A549 treated with AZD9567 at 1 μM for 4 hours (cell line): Measurements from ENCODE around the gene RTL9. TPM values are rescaled to one million over a fixed set of nuclear protein-coding genes. Genes with fewer than 3 reads are reported as not detected.

Source experiments
- total RNA-seq: library from RNA; stranded (reverse); fragments of 200-300 nt; extraction: Qiagen RNA extraction; gene quantifications from 5 replicates; pipeline ENCODE4 v1.2.3, GENCODE V29; 2022; ENCODE audit not compliant: insufficient read depth

The RTL9 gene
- 0.07 to 0.11 TPM (median 0.08 TPM) in 4 of 5 replicates, not detected in the other for total RNA-seq

DNA sequence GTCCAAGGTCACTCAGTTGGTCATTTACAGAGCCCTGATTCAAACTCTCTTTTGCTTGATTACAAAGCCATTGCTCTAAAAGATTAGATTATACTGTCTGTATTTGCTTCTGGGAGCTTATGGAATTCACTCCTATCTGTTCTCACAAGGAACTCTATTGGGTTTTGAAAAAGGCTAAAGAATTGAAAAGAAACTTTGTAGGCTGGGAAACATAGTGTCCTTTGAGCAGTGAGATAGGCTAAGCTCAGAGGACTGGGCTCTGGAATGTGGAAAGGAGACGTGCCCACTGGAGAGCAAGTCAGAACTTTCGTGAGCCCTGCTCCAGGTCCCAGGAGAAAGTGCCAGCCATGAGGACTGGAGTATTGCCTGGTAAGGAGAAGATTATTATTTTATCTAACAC, at the start of gene RTL9:
Gene RTL9 (plus strand): TSS at position 301 of the 400 bp plus-strand sequence. CDS start 91,770 bp downstream, outside the sequence.

GRCh38 chrX:110317820-110318663, 40.6 kb upstream of the RTL9 start, which contains the start of gene AMMECR1:
TSS of gene AMMECR1 (minus strand) at chrX:110318085. CDS start at chrX:110318071, 14 bp downstream.

Other genes with a start within 250 kb of the RTL9 start
- gene AMMECR1, start 40.8 kb upstream of the RTL9 start, total RNA-seq: 5.7 to 7.9 TPM (median 6.6 TPM) in 5 replicates